CD4-positive, alpha-beta T cell treated with Interleukin-17A for 1 hour (primary cell): ENCODE data around the gene MIOX.
A peak's percentile ranks its signal among the peaks of the same experiment; 100 is the strongest.

Experiments
- DNase-seq: peaks from one replicate; pipeline ENCODE4 v3.0.0-alpha.2; 2020

Gene MIOX

DNA sequence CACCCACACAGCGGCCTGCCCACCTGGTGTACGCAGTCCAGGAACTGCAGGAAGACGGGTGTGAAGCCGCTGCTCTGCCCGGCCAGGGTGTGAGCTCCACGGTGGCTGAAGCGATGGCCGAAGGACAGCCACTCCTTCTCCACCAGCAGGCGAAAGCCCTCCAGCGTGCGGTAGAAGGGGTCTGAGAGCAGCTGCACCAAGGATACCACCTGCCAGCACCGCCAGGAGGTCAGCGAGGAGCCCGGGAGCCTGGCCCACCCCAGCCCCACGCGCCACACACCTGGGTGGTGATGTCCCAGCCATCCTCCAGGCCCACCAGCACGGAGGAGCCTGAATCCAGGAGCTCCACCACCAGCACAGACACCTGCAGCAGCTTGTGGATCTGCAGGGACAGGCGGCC is 31.5 kb upstream of the MIOX start:
- DNase-seq = no peak

- DNase-seq = no peak
Observed at GRCh38 chr22:50456026-50456425, 30.6 kb upstream of the MIOX start.

DNA sequence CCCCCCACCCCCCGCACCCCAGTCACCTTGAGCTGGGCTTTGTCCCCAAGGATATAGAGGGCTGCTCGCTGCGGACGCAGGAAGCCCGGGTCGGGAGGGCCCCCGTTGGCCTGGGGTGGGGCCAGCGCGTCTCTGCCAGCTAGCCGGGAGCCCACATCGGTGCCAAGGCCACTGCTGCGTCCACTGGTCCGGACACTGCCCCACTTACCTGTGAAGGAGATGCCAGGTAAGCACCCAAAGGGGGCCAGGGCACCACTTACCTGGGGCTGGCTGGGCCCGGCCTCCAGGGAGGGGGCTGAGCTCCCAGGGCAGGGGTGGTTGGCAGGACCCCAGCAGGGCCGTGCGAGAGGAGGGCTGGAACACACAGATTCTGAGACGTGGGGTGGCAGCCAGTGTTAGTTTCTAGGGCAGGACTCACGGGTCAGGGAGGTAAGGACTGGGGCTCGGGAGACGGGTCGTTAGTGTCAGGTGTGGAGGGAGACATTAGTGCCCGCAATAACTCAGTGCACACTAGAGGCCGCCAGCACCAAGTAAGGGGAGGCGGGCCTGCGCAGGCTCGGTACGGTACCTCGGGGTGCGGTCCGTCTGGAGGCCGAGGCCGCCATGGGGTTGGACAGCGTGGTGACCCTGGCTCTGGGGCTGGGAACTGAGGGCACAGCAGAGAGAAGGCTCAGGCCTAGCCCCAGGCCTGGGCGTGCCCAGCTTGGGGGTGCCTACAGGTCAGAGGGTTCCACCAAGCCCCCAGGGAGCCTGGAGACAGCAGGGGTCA is 30.0 kb upstream of the MIOX start:
- no peak for DNase-seq

DNA sequence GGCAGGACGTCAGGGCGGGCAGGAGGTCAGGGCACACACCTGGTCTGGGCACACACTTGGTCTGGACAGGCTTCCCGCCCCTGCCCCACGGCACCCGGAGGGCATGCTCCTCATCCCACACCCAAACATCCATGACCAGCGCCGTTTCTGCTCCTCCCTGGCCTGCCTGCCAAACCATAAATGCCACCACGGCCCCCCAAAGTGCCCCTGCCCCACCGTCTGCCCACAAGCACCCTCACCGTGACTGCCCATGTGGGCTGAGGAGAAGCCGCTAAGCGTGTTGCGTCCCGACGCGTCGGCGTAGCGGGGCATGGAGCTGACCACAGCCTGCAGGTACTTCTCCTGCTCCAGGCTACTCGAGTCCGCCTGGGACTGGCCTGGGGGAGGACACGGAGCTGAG is 27.6 kb upstream of the MIOX start:
- DNase-seq = no peak

- no peak for DNase-seq
Observed at GRCh38 chr22:50459496-50460140, 27.0 kb upstream of the MIOX start.

GRCh38 chr22:50460938-50461337 is 25.7 kb upstream of the MIOX start:
- no peak for DNase-seq

- DNase-seq = no peak
Observed at GRCh38 chr22:50461536-50461935, 25.1 kb upstream of the MIOX start.

DNA sequence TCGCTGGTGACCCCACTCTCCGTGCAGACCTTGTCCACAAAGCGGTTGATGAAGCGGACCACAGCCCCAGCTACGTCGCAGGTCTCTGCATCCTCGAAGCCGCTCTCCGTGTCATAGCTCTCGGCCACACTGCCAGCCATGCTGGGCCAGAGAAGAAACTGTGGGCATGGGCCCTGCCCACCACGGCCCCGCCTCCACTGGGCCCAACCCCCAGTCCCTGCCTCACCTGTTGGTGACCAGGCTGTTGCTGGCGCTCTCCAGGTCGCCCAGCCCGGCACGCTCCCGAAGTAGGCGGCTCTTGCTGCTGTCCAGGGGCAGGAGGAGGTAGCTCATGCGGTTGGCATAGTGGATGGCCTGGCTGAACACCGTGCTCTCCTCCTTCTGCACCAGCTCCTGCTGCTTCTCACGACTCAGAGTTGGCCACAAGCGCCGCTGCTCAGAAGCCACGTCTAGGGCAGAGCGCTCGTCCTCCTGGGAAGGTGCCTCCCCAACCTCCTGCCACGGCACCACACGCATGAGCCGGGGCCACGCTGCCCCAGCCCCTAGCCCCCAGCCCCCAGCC is 24.6 kb upstream of the MIOX start:
- no peak for DNase-seq

DNA sequence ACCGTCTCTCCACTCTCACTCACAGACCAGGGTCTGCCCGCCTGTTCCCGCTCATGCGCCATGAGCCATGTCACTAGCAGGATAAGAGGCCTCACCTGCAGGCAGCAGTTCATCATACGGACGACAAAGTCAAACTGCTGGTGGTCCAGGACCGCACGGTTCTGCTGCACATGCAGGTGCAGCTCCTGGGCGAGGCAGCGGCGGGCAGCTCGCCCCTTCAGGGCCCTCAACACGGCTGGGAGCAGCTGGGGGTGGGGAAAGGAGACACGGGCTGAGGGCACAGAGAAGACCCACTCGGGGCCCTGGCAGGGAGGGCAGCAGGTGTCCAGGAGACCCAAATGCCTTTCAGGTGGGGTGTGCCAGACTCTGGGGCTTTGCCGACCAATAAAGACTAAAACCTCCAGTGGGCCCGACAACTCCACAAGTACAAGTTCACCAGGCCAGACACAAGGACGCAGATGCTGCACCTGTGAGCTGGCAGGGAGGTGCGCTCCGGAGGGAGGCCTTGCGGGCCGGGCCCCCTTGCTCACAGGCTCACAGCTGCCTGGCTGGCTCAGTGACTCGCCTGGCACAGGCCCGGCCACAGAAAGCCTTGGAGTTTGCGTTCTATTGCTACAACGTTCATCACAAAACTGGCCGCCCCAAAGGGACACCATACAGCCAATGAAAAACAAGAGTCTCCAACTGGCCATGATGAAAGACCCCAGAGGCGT is 23.3 kb upstream of the MIOX start:
- no peak for DNase-seq

DNA sequence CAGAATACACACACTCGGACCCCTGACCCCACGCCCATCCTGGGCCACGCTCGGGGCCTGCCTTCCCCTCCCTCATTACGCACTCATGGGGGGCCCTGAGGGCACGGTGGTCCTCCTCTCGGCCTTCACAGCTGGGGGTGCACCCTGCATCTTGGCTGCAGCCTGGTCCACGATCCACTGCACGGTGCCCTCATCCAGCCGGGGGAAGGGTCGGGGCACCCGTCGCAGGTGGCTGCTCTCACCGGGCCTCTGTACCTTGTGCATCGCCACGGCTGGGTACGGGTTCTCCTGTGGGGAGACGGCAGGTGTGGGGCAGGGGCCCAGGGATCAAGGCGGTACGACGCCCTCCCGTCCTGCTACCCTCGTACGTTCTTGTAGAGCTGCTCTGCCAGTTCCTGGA is 22.2 kb upstream of the MIOX start:
- DNase-seq = no peak

- DNase-seq = no peak
Observed at GRCh38 chr22:50465066-50465930, 21.4 kb upstream of the MIOX start.

DNA sequence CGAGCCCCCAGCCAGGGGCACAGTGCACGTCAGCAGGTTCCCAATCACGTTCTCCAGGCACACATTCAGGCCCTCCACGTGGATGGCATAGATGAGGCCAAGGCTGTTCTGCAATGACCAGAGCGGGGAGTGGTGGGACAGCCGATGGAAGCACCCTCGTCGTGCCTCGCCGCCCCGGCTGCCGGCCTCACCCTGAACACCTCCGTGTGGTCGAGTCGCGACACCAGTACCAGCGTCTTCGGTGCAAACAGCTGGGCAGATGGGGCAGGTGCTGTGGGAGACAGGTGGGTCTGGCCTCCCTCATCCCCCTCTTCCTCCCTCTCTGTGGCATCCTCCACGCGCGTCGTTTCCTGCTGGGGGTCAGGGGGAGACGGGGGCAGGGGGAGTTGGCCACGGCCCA is 19.3 kb upstream of the MIOX start:
- no peak for DNase-seq

DNA sequence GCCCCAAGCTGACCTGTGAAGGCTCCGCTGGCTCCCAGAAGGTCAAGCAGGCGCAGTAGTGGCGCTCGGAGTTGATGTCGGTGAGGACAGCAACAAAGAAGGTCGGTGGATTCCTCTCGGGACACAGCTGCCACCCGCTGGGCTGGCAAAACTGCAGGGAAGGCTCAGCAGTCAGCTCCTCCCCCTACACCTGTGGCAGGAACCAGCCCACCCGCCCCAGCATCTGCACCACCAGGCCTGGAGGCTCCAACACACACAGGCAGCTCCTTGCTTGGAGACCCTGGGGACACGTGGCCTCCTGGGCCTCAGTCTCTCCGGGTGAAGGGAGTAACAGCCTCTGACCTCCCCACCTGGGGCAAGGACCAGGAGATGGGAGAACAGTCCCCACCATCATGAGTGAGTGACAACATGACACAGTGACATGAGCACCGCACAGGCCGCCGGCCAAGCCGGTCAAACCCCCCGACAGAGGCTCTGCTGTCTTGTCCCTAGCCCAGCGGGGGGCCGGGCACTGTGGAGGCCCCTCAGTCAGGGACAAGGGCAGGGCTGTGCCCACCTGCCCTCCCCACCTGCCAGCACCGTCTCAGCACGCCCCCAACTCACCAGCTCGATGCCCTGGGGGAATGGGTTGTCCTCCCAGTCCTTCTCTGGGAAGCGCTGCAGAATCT is 18.8 kb upstream of the MIOX start:
- no peak for DNase-seq

- DNase-seq = no peak
Observed at GRCh38 chr22:50468626-50469025, 18.0 kb upstream of the MIOX start.

DNA sequence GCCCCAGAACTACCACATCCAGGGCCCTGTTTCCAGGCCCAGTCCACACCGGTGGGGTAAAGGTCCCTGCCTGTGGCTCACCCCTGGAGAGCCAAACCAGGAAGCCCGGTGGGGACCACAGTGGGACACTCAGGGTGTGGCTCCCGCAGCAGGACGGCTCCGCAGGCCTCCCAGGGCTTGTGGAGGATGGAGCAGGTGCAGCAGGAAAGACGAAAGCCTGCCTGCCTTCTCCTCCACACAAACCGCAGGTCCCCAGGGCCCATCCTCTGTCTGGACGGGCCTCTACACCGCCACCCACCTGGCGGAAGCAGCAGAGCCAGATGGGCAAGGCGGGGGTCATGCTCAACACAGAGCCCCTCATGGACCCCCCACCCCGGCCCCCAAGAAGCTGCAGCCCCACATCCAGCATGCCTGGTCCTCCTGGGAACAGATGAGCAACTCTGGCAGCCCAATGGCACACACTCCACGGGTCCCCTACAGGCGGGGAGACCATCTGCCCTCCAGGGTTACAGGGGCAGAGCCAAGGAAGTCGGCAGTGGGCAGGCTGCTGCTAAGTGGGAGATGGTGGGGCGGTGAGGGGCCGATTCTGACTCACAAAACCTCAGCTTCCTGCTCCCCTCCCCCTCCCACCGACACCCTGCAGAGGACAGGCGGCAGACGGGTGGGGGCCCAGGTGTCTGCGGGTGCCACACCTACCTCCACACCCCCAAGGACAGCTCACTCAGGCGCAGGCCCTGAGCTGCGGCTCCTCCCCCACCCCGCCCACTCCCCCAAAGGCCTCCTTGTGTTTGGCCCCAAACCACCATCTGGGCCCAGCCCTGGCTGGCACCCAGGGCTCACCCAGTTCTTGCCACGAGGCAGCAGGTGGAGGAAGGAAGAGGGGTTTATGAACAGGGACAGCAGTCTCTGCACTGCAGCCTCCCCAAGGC is 17.0 kb upstream of the MIOX start:
- peak; percentile 98 for DNase-seq

GRCh38 chr22:50470491-50470890 is 16.2 kb upstream of the MIOX start:
- no peak for DNase-seq

DNA sequence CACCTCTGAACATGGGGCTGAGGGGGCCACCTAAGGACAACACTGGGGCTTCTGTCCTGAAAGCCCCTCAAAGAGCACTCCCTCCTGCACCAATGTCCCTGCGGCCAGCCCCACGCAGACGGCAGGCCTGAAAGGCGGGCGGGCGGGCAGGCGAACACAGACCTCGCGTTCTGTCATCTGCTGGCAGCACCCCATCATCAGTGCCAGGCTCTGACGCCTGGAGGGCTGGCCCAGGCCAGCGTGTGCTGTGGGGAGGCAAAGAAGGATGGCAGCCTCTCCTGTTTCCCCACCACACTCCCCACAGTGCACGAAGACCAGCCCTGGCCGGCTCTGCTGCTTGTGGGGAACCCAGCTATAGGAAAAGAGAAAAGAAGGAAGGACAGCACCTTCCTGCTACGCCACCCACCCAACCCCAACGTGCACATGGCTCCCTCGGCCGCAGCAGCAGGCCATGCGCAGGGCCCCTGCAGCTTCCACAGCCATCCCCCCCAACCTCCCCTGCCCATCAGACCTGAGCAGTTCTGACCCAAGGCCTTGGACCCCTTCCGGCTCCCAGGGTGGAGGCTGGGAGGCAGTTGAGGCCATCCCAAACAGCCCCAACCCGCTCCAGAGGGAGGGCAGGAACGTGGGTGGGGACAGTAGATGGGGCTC is 15.3 kb upstream of the MIOX start:
- no peak for DNase-seq

DNA sequence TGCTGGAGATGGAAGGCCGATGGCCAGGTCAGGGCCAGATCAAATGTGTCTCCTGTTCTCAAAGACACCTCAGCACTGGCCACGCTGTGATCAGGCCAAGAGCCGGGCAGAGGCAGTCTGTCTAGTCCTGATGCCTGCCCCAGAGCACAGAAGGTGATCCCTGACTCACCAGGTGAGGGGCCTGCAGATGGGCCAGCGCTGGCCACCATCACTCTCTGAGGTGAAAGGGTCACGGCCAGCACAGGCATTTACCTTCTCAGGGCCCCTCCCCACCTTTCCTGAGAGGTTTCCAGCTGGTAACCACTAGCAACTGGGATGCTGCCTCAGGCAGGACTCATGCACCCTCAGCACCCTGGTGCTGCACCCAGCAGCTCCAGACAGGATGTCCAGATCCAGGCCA is 14.7 kb upstream of the MIOX start:
- DNase-seq = no peak

GRCh38 chr22:50473088-50473487 is 13.6 kb upstream of the MIOX start:
- DNase-seq = peak; percentile 71

DNA sequence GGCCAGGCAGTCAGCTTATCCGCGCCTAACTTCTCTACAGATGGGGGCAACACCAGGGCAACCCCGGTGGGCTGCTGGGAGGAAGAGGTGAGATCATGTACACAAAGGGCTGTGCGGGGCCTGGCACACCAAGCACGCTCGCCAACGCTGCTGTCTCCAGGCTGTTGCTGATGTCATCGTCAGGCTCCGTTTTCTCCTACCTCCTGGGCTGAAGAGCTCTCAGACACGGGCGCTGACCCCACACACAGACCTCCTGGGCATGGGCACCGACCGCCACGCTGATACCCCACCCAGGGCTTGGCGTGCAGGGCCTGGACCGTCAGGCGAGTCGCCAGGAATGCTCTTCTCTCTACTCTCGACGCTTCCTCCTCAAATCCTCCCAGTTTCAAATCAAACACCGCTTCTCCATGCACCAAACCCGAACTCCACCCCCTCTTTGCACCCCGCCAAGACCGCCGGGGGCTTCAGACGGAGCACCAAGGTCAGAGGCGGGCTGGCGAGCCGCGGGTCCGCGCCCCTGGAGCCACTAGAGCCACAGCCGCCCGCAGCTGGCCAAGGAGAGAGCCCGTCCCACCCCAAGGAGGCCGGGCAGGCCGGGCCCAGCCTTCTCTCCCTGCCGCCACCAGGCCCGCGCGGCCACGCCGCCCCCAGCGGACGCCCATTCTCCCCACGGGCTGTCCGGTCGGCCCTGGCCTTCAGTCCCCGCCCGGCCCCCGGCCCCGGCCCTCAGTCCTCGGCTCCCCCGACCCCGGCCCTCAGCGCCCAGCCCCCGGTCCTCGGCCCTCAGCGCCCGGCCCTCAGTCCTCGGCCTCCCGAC is 12.6 kb upstream of the MIOX start:
- DNase-seq = peak; percentile 28
